Activated CD4-positive, alpha-beta T cell treated with anti-CD3 and anti-CD28 coated beads, Interleukin-2, Interleukin-6, amounts not matched to agents 100 ng/mL and 50 ng/mL, durations not matched to agents 16 hours and 8 hours (primary cell): ENCODE data around the gene IGFALS.

Experiments
- DNase-seq: peaks from one replicate; pipeline ENCODE4 v3.0.0-alpha.2; 2020

The IGFALS gene

GRCh38 chr16:1775006-1775845, 18.3 kb downstream of the IGFALS start:
- DNase-seq: no peak

- DNase-seq: no peak
Observed at GRCh38 chr16:1774448-1774780, 19.1 kb downstream of the IGFALS start.

- DNase-seq: no peak
Observed at GRCh38 chr16:1773703-1774447, 19.6 kb downstream of the IGFALS start.

GRCh38 chr16:1772908-1773702, 20.4 kb downstream of the IGFALS start, which contains the start of gene MRPS34:
TSS of gene MRPS34 (minus strand) at chr16:1773134. CDS start at chr16:1773119, 15 bp downstream.
- DNase-seq: peak; percentile 91

GRCh38 chr16:1772362-1772907, 21.1 kb downstream of the IGFALS start, which contains the start of gene EME2:
TSS of gene EME2 (plus strand) at chr16:1772810. CDS start at chr16:1773228, 418 bp downstream.
- DNase-seq: peak; percentile 74

GRCh38 chr16:1771864-1772361, 21.6 kb downstream of the IGFALS start:
- no peak for DNase-seq

DNA sequence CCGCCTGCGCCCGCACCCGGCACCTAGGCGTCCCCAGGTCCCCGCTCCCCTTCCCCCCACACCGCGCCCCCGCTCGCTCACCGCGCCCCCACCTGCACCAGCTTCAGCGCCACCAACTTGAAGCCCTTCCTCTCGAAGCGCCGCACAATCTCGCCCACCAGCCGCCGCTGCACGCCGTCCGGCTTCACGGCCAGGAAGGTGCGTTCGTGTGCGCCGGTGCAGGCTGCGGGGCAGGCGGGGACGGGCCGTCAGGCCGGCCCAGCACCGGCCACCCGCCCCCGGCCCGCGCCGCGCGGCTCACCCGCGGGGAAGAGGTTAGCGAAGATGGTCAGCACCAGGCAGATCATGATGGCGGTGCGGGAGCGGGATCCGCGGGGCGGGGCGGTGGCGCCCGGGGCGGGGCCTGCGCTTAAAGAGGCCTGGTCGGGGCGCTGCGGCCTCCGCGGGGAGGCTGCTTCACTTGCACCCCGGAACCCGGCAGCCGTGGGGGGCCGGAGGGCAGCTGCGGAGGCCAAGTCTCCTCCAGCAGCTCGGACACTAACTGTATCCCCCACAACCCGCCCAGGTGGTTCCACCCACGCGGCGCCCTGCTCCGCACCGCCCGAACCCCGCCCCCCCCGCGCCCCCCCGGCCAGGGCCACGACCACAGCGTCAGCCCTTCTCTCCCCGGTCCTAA, 22.2 kb downstream of the IGFALS start, which contains the start of gene NME3:
TSS of gene NME3 (minus strand) at position 356 of the 676 bp plus-strand sequence. CDS start at position 347, 9 bp downstream.
- peak; percentile 86 for DNase-seq

DNA sequence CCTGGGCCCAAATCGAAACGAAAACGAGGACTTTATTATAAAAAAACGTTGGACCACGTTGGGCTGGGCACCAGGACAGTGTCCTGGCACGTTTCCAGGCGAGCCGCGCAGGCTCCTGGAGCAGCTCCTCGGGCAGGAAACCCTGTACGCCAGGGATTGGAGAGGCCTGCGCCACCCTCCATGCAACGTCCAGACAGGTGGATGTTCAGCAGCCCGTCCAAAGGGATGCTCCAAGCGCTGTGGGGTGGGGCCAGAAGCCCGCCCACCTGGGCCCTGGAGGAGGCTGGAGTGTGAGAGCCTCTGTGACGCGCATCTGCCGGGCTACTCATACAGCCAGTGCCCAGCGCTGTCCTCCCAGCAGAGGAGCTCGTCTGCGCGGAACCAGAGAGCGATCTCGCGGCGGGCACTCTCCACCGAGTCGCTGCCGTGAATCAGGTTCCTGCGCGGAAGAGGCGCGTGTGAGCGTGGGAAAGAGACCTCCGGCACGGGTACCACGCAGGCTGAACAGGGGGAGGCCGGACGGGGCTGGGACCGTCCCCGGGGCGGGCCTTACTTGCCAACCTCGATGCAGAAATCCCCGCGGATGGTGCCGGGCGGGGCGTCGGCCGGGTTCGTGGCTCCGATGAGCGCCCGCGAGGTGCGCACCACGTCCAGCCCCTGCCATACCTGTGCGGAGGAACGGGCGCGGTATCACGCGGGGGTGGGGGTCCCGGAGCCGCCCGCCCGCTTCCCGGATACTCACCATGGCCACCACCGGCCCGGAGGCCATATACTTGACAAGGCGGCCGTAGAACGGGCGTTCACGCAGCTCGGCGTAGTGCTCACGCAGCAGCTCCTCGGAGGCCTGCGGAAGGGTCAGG, 22.9 kb downstream of the IGFALS start:
- peak; percentile 56 for DNase-seq

DNA sequence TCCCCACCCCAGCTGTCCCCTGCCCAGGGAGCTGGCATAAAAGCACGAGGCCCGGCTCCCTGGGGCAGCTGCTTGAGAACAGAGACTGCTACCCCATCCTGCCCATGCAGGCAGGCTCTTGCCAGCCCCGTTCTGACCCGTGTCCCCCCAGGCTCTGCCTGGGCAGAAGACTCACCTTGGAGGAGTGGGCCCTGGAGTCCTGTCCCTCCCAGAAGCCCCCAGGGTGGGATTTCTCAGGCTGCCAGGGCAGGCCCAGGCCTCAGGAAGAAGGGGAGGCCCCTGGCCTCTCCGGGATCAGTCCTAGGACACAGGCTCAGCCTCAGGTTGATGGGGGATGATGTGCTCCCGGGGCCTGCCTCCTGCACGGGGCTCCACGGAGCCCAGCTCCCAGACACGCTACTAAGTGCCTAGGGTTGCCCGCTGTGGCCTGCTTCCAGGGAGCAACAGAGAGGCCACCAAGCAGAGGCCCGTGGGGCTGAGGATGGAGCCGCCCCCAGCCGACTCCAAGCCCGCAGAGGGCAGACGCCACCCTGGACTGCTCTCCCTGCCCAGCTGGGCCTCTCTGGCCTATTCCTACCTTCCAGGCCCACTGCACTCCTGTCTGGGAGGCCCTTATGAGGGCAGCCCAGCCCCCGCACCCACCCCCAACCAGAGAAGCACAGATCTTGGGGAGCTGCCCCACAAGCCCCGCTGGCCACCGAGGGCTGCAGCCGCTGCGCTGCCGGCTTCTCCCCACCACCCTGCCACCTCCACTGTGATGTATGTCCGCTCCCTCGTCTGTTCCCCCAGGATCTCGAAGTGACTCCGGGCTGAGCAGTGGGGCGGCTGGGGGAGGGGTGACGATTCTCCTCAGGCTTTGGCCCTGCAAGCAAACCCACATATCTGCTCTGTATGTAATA, 23.9 kb downstream of the IGFALS start:
- no peak for DNase-seq

GRCh38 chr16:1768767-1769401, 24.6 kb downstream of the IGFALS start:
- no peak for DNase-seq

GRCh38 chr16:1768061-1768766, 25.3 kb downstream of the IGFALS start:
- no peak for DNase-seq

- DNase-seq: no peak
Observed at GRCh38 chr16:1767116-1767994, 26.1 kb downstream of the IGFALS start.

DNA sequence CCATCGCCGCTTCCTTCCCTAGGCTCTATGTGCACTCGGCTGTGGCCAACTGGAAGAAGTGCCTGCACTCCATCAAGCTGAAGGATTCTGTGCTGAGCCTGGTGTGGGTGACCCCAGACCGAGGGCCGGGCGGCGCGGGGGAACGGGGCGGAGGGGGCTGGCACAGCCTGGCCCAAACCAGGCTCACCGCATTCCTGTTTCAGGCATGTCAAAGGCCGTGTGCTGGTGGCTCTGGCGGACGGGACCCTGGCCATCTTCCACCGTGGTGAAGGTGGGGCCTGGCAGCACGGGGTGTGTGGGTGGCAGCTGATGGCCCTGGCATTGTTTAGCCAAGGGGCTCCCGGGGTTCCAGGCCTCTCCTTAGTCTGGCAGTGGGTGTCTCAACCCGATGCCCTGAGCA, 26.8 kb downstream of the IGFALS start:
- no peak for DNase-seq

DNA sequence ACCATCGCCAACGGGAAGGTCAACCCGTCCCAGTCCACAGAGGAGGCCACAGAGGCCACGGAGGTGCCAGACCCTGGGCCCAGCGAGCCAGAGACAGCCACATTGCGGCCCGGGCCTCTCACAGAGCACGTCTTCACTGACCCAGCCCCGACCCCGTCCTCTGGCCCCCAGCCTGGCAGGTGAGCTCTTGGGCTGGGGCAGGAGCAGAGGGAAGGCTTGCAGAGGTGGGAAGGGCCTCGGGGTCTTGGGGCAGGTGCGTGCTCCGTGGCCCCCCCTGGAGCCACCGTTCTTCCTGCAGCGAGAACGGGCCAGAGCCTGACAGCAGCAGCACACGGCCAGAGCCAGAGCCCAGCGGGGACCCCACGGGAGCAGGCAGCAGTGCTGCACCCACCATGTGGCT, 27.3 kb downstream of the IGFALS start:
- no peak for DNase-seq

GRCh38 chr16:1765826-1766225, 27.7 kb downstream of the IGFALS start:
- no peak for DNase-seq

- DNase-seq: no peak
Observed at GRCh38 chr16:1764971-1765370, 28.5 kb downstream of the IGFALS start.
